Measurements from ENCODE around the gene NCAM2.

DNA sequence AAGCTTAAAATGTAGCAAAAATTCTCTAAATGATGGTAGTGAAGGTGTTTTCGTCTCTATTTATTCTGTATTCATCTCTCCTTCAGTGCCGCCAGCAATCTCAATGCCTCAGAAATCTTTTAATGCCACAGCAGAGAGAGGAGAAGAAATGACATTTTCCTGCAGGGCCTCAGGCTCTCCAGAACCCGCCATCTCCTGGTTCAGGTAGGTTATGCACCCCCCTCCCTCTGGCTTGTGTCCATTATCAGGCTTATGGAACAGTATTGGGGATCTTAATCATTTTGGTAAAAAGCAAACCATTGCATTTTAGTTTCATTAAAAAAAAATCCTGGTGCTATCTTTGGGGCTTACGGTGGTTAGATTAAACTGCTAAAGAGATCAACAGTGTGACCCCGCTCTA is 326.1 kb downstream of the NCAM2 start:
- TF ChIP-seq, protein P1, sequence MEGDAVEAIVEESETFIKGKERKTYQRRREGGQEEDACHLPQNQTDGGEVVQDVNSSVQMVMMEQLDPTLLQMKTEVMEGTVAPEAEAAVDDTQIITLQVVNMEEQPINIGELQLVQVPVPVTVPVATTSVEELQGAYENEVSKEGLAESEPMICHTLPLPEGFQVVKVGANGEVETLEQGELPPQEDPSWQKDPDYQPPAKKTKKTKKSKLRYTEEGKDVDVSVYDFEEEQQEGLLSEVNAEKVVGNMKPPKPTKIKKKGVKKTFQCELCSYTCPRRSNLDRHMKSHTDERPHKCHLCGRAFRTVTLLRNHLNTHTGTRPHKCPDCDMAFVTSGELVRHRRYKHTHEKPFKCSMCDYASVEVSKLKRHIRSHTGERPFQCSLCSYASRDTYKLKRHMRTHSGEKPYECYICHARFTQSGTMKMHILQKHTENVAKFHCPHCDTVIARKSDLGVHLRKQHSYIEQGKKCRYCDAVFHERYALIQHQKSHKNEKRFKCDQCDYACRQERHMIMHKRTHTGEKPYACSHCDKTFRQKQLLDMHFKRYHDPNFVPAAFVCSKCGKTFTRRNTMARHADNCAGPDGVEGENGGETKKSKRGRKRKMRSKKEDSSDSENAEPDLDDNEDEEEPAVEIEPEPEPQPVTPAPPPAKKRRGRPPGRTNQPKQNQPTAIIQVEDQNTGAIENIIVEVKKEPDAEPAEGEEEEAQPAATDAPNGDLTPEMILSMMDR (conservative IDR thresholded peaks at IDR 0.05; ENCODE audit: low read length), result no peak
- TF ChIP-seq EZH2phosphoT487 (IDR thresholded peaks at IDR 0.05; ENCODE audit: borderline replicate concordance), result no peak

Data from Loucy (cell line).